PFSK-1 (cell line): ENCODE data around the gene ADAMTS3.

Source experiments
- FOXP2 ChIP-seq: optimal IDR thresholded peaks from 2 replicates; pipeline ENCODE3; 2011; ENCODE audit warnings: borderline replicate concordance, control low read depth, inconsistent platforms; ENCODE audit not compliant: insufficient read depth; ENCODE audit errors: extremely low read length, extremely low read depth
- POLR2AphosphoS5 ChIP-seq: IDR thresholded peaks from 2 replicates; pipeline ENCODE4 v1.6.1; 2012; ENCODE audit warnings: low read depth, mild to moderate bottlenecking, control low read depth, low read length, moderate library complexity
- SIN3A ChIP-seq: IDR thresholded peaks from 2 replicates; pipeline ENCODE4 v1.6.1; 2012; ENCODE audit warnings: mild to moderate bottlenecking, low read length, moderate library complexity, borderline replicate concordance; ENCODE audit not compliant: insufficient read depth
- TAF1 ChIP-seq: IDR thresholded peaks from 2 replicates; pipeline ENCODE4 v1.6.1; 2012; ENCODE audit warnings: low read length, control low read depth, borderline replicate concordance; ENCODE audit not compliant: insufficient read depth
- TF ChIP-seq, protein P1 (sequence below), 2 experiments: IDR thresholded peaks; 2 replicates each; pipeline versions ENCODE4 v1.6.1 to v1.8.0; 2011 to 2012; ENCODE audit warnings: low read depth in 2 of 2, low read length in 2 of 2, control low read depth in 1 of 2, inconsistent platforms in 1 of 2, mild to moderate bottlenecking in 1 of 2, moderate library complexity in 1 of 2; ENCODE audit not compliant: insufficient read depth in 1 of 2

ADAMTS3 gene

DNA sequence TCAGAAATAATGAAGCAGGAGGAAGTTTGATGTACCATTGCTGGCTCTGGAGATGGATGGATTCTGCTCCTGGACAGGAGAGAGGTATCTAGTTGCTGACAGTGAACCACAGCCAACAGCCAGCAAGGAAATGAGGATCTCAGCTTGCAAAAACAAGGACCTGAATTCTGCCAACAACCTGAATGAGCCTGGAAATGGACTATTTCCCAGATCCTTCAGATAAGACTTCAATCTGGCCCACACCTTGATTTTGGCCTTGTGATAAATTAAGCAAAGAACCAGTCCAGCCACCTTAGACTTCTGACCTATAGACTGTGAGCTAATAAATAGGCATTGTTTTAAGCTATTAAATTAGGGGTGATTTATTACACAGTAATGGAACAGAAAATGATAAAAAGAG lies 220.3 kb downstream of the ADAMTS3 start:
- TF ChIP-seq TAF1 (no peak), POLR2AphosphoS5 (no peak), SIN3A (no peak), FOXP2 (no peak)
- TF ChIP-seq, protein P1, sequence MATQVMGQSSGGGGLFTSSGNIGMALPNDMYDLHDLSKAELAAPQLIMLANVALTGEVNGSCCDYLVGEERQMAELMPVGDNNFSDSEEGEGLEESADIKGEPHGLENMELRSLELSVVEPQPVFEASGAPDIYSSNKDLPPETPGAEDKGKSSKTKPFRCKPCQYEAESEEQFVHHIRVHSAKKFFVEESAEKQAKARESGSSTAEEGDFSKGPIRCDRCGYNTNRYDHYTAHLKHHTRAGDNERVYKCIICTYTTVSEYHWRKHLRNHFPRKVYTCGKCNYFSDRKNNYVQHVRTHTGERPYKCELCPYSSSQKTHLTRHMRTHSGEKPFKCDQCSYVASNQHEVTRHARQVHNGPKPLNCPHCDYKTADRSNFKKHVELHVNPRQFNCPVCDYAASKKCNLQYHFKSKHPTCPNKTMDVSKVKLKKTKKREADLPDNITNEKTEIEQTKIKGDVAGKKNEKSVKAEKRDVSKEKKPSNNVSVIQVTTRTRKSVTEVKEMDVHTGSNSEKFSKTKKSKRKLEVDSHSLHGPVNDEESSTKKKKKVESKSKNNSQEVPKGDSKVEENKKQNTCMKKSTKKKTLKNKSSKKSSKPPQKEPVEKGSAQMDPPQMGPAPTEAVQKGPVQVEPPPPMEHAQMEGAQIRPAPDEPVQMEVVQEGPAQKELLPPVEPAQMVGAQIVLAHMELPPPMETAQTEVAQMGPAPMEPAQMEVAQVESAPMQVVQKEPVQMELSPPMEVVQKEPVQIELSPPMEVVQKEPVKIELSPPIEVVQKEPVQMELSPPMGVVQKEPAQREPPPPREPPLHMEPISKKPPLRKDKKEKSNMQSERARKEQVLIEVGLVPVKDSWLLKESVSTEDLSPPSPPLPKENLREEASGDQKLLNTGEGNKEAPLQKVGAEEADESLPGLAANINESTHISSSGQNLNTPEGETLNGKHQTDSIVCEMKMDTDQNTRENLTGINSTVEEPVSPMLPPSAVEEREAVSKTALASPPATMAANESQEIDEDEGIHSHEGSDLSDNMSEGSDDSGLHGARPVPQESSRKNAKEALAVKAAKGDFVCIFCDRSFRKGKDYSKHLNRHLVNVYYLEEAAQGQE (IDR thresholded peaks at IDR 0.05; ENCODE audit: insufficient read depth in 1 of 2, low read depth in 2 of 2, low read length in 2 of 2), result no peak

DNA sequence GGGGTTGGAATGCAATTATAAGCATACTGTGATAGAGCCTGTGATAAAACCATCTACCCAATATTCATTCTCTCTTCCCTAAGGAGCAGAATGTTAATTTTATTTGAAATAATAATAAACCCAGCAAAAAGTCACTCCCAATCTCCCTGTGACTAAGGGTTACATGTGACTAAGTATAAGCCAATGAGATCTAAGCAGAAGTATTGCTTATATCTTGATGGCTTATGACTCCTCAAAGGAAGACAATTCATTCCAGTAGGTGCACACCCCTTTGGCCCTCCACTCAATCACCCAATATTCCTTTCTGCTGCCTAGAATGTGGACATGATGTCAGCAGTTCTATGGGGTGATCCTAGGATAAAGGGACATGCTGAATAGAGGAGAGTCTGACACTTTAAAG lies 224.6 kb downstream of the ADAMTS3 start:
- TF ChIP-seq TAF1 (no peak), FOXP2 (no peak), POLR2AphosphoS5 (no peak), SIN3A (no peak)
- TF ChIP-seq, protein P1 (IDR thresholded peaks at IDR 0.05; ENCODE audit: insufficient read depth in 1 of 2, low read depth in 2 of 2, low read length in 2 of 2), result no peak

DNA sequence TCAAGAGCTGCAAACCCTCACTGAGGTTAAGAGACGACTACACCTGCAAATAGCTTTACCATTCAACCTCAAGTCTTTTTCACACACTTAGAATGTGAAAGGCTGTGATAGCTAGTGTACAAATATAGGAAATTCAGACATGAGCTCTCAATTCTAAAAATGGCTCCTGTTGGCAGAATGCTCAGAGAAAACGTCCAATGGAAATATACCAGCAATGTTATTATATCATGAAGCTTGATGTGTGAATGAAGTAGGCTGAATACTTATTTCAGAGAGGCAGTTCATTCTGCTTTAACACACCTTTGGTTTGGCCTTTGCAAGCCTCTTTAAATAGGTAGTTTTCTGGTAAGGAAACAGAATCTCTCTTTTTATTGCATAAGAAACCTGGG lies 227.6 kb downstream of the ADAMTS3 start:
- TF ChIP-seq FOXP2, result no peak
- TF ChIP-seq POLR2AphosphoS5, result no peak
- no peak for TF ChIP-seq SIN3A
- TF ChIP-seq TAF1, result no peak
- TF ChIP-seq, protein P1 (IDR thresholded peaks at IDR 0.05; ENCODE audit: insufficient read depth in 1 of 2, low read depth in 2 of 2, low read length in 2 of 2), result no peak

DNA sequence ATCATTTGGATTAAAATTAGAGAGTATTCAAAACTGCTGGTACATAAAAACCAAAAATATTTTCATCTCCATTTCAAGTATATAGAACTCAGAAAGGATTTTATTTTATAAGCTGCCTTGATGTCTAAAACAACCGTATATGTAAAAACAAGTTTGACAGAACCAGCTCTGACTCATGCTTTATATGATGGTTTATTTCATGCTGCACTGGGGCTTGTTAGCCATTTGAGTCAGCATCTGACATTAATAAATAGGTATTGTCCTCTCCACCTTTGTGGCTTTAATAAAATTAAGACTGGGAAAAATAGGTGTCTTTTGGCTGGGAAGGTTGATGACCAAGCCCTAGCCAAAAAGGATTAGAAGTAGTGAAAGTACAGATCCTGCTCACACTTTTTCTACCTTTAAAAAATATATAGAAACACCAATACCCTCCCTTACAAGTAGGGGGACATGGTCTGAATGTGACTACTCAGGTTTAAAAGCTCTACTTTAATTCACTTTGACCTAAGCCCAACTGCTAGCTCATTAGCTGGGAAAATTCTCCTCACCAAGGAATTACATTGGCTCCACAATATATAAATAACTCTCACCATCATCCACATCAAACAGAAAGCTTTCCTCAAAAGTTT lies 228.1 kb downstream of the ADAMTS3 start:
- TF ChIP-seq SIN3A (no peak), POLR2AphosphoS5 (no peak), TAF1 (no peak), FOXP2 (no peak)
- TF ChIP-seq, protein P1 (IDR thresholded peaks at IDR 0.05; ENCODE audit: insufficient read depth in 1 of 2, low read depth in 2 of 2, low read length in 2 of 2), result no peak

DNA sequence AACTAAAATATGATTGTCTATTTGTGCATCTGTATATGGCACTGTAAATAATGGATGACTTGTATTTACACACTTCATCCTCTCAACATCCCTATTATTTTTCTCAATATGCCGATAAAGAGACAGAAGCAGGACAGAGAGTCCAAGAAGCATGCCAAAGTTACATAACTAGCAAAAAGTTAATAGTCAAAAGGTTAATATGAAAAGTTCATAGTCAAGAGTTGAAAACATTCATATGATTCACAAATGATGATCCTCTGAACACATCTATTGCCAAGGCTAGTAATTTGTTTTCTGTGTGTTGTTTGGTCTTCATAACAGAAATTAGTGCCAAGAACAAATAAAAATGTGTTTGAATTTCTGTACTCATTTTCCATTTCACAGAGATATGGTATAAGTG lies 231.0 kb downstream of the ADAMTS3 start:
- TF ChIP-seq FOXP2, result no peak
- TF ChIP-seq POLR2AphosphoS5, result no peak
- TF ChIP-seq, protein P1 (IDR thresholded peaks at IDR 0.05; ENCODE audit: insufficient read depth in 1 of 2, low read depth in 2 of 2, low read length in 2 of 2), result no peak
- TF ChIP-seq SIN3A, result no peak
- TF ChIP-seq TAF1, result no peak
